ENCODE results near the gene CCDC57. TPM values are rescaled to one million over a fixed set of nuclear protein-coding genes. Genes with fewer than 3 reads are reported as not detected.
A peak's percentile ranks its signal among the peaks of the same experiment; 100 is the strongest.

Gene CCDC57
- total and polyA plus RNA-seq, 11 donors: 4.3 to 17.6 (median 9.5) TPM

GRCh38 chr17:82225368-82226029, 12.9 kb upstream of the CCDC57 start:
- peaks cover 0 to 44% (median 22%) of the 10 kb centered on the region in 12 donors for H3K4me1 ChIP-seq
- H3K27me3 ChIP-seq: peaks cover 0 to 6% (median 0%) of the 10 kb centered on the region in 9 donors
- intact Hi-C loops (cut with DNase I): no loop called here
- WGBS, 4 donors: 55 to 64% (median 58%) methylated on average over 11 to 24 of the region's 24 CpGs
- ATAC-seq: peak in 2 of 4 donors; percentile 4 to 34
- no peaks in the 10 kb centered on the region for H3K36me3 ChIP-seq
- no peaks in the 10 kb centered on the region for H3K9me3 ChIP-seq
- no peak overlapping the region for H3K4me3 ChIP-seq
- peak in 4 of 5 donors; percentile 12 to 63 (median 26) for DNase-seq
- no peak for TF ChIP-seq POLR2A (IDR thresholded peaks at IDR 0.05)
- no peak for TF ChIP-seq CTCF (IDR thresholded peaks at IDR 0.05)
- peak overlapping the region in 4 of 12 donors; percentile 20 to 45 (median 32) for H3K27ac ChIP-seq

- H3K4me1 ChIP-seq: peaks cover 0 to 36% (median 14%) of the 10 kb centered on the region in 12 donors
- intact Hi-C loops (cut with DNase I): no loop called here
- ATAC-seq (no peak), DNase-seq (no peak)
- TF ChIP-seq POLR2A (IDR thresholded peaks at IDR 0.05) (no peak), CTCF (IDR thresholded peaks at IDR 0.05) (no peak)
- H3K9me3 ChIP-seq: no peaks in the 10 kb centered on the region
- H3K27me3 ChIP-seq: peaks cover 0 to 6% (median 0%) of the 10 kb centered on the region in 9 donors
- no peak overlapping the region for H3K4me3 ChIP-seq
- no peak overlapping the region for H3K27ac ChIP-seq
- WGBS, 4 donors: 82 to 87% (median 84%) methylated on average over 8 of the region's 8 CpGs
- H3K36me3 ChIP-seq: no peaks in the 10 kb centered on the region
Observed at GRCh38 chr17:82224666-82225065, 12.0 kb upstream of the CCDC57 start.

GRCh38 chr17:82223517-82223916, 10.9 kb upstream of the CCDC57 start:
- Histone ChIP-seq H3K36me3 (no peaks in the 10 kb centered on the region), H3K4me3 (no peak overlapping the region), H3K27ac (no peak overlapping the region), H3K27me3 (peaks cover 0 to 5% (median 0%) of the 10 kb centered on the region in 9 donors), H3K4me1 (peaks cover 0 to 25% (median 10%) of the 10 kb centered on the region in 12 donors), H3K9me3 (no peaks in the 10 kb centered on the region)
- DNase-seq (no peak), ATAC-seq (no peak)
- WGBS, 4 donors: 85 to 93% (median 87%) methylated on average over 5 of the region's 5 CpGs
- TF ChIP-seq CTCF (IDR thresholded peaks at IDR 0.05) (no peak), POLR2A (IDR thresholded peaks at IDR 0.05) (no peak)
- intact Hi-C loops (cut with DNase I): no loop called here

- Histone ChIP-seq H3K27me3 (no peaks in the 10 kb centered on the region), H3K36me3 (no peaks in the 10 kb centered on the region), H3K4me3 (no peak overlapping the region), H3K4me1 (peaks cover 0 to 20% (median 9%) of the 10 kb centered on the region in 12 donors), H3K27ac (no peak overlapping the region), H3K9me3 (no peaks in the 10 kb centered on the region)
- TF ChIP-seq CTCF (IDR thresholded peaks at IDR 0.05) (no peak), POLR2A (IDR thresholded peaks at IDR 0.05) (no peak)
- intact Hi-C loops (cut with DNase I): no loop called here
- peak in 1 of 5 donors; percentile 34 for DNase-seq
- no peak for ATAC-seq
- 57 to 70% (median 67%) methylated on average over 10 of the region's 10 CpGs for WGBS, 4 donors
Observed at GRCh38 chr17:82222816-82223215, 10.2 kb upstream of the CCDC57 start.

Data from heart left ventricle (tissue), 16 donors.